ENCODE measurements around the gene PRORP.
"Not testable (repeated sequence)": the region's sequence is repeated elsewhere in the genome, so short reads cannot be mapped to it uniquely, and the experiment has no call there.

PRORP gene

GRCh38 chr14:35121887-35122695, at the start of gene PRORP, which contains the start of gene PPP2R3C:
Gene PRORP (plus strand): TSS chr14:35122552. CDS start chr14:35123246, 694 bp downstream.
Gene PPP2R3C (minus strand): TSS chr14:35121990. CDS start chr14:35121959, 31 bp downstream.
- peak; percentile 84 to 85 for DNase-seq (ENCODE audit: low read depth in 2 of 2)

DNA sequence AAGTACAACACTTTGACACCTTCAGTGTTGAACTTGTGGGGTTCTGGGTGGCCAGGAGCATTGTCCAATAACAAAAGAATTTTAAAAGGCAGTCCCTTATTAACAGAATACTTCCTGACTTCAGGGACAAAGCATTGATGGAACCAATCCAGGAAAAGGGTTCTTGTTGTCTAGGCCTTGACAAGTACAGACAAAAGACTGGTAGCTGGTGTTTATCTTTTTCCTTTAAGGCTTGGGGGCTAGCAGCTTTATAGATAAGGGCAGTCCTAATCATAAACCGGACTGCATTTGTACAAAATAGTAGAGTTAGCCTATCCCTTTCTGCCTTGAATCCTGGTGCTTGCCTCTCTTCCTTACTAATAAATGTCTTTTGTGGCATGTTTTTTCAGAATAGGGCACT, 48.9 kb upstream of the PRORP start:
- no peak for DNase-seq (ENCODE audit: low read depth in 2 of 2)

GRCh38 chr14:35078082-35078481, 44.3 kb upstream of the PRORP start:
- no peak for DNase-seq (ENCODE audit: low read depth in 2 of 2)

DNA sequence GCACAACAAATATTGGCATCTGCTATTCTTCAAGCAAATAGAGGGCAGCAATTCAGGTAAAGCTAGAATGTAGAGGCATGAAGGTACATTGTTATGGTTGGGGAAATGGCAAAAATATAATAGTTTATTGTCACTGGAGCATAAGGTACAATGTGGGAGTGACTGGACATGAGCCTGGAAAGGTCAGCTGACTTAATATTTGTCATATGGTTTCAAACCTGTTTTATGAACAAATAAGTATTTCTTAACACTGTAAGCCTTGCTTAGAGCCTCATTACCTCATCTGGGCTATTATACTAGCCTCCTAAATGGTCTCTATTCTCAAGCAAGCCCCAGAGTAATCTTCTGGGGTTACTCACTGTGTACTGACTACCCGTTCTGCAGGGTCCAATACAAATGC, 42.6 kb upstream of the PRORP start:
- no peak for DNase-seq (ENCODE audit: low read depth in 2 of 2)

- no peak for DNase-seq (ENCODE audit: low read depth in 2 of 2)
Observed at GRCh38 chr14:35083530-35084150, 38.7 kb upstream of the PRORP start.

- DNase-seq (ENCODE audit: low read depth in 2 of 2) = no peak
Observed at GRCh38 chr14:35085441-35085840, 36.9 kb upstream of the PRORP start.

- no peak for DNase-seq (ENCODE audit: low read depth in 2 of 2)
Observed at GRCh38 chr14:35088514-35088913, 33.8 kb upstream of the PRORP start.

GRCh38 chr14:35094645-35095044, 27.7 kb upstream of the PRORP start:
- DNase-seq (ENCODE audit: low read depth in 2 of 2) = not testable (repeated sequence)

DNA sequence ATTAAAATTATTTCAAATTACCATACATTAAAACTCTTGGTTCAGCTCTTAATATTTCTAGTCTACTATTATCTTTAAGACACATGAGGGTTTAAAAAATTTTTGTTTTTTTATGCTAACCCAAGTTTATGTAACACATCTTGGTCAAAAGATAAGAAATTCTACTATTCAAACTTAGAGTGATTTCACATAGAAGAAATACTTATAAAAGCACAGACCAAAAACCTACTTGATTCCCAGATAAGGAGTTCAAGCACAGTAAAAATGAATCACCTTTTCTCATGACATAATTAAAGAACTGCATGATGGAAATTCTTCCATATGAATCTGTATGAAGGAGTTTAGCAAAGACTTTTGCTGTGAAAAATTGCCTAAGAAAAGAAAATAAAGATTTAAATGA, 14.5 kb upstream of the PRORP start:
- DNase-seq (ENCODE audit: low read depth in 2 of 2) = no peak

- DNase-seq (ENCODE audit: low read depth in 2 of 2) = no peak
Observed at GRCh38 chr14:35112641-35113040, 9.7 kb upstream of the PRORP start.

- no peak for DNase-seq (ENCODE audit: low read depth in 2 of 2)
Observed at GRCh38 chr14:35113308-35113950, 8.9 kb upstream of the PRORP start.

DNA sequence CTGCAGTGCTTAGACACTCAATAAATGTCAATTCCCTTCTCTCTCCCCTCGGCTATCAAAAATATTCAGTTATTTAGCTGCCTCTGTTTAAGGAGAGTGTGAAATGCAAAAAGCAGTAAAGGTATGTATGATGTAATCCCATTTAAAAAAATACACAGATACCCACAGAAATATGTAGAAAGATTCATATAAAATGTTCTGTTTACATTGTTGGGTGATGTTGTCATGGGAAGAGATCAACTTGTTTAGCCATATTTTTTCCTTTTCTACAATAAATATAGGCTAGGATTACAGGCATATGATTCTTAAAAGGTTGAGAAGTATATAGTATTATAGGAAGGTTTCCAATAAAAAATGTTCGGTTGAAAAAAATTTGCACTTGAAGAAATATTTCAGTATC, 8.3 kb upstream of the PRORP start:
- DNase-seq (ENCODE audit: low read depth in 2 of 2) = no peak

DNA sequence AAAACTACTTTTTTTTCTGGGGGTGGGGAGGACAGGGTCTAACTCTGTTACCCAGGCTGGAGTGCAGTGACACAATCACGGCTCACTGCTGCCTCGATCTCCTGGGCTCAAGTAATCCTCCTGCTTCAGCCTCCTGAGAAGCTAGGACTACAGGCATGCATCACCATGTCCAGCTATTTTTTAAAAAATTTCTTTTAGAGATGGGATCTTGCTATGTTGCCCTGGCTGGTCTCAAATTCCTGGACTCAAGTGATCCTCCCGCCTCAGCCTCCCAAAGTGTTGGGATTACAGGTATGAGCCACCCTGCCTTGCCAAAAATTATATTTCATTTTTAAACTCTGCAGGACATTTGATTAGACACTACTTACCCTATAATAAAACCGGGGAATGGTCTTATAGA, 6.1 kb upstream of the PRORP start:
- no peak for DNase-seq (ENCODE audit: low read depth in 2 of 2)

GRCh38 chr14:35117112-35117511, 5.2 kb upstream of the PRORP start:
- DNase-seq (ENCODE audit: low read depth in 2 of 2) = no peak

DNA sequence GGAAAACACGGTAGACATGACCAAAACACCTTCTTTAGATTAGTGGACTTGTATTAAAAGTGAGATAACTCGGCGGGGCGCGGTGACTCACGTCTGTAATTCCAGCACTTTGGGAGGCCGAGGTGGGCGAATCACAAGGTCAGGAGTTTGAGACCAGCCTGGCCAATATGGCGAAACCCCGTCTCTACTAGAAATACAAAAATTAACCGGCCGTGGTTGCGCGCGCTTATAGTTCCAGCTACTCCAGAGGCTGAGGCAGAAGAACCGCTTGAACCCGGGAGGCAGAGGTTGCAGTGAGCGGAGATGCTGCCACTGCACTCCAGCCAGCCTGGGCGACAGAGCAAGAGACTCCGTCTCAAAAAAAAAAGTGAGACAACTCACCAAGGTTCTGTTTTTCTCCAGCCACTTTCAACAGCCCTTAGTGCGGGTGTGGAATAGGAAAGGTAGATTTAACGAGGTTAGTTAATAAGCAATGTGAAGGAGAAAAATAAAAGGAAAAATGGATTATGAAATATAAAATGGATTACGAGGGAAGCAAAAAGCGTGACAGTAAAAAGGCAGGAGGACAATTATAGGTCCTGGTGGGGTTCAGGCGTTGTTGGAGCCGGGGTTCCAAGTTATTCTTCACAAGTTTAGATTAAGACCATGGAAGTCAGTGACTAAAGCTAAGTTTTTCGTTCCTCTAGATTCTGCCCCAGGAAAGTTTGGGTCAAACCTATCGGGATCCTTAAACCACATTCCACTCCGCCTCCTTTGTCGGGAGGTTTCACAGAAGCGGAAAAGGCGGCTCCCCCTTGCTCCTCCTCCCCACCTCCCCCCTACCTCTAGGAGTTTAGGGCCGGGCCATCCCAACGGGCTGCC, 1.1 kb upstream of the PRORP start:
- no peak for DNase-seq (ENCODE audit: low read depth in 2 of 2)

GRCh38 chr14:35122696-35123387, 490 bp downstream of the PRORP start:
- DNase-seq (ENCODE audit: low read depth in 2 of 2) = no peak

DNA sequence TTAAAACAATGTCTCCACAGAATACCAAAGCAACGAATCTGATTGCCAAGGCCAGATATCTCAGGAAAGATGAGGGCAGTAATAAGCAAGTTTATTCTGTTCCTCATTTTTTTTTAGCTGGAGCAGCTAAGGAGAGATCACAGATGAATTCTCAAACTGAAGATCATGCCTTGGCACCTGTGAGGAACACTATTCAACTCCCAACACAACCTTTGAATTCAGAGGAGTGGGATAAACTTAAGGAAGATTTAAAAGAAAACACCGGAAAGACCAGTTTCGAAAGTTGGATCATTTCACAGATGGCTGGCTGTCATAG, 994 bp downstream of the PRORP start:
- no peak for DNase-seq (ENCODE audit: low read depth in 2 of 2)

DNA sequence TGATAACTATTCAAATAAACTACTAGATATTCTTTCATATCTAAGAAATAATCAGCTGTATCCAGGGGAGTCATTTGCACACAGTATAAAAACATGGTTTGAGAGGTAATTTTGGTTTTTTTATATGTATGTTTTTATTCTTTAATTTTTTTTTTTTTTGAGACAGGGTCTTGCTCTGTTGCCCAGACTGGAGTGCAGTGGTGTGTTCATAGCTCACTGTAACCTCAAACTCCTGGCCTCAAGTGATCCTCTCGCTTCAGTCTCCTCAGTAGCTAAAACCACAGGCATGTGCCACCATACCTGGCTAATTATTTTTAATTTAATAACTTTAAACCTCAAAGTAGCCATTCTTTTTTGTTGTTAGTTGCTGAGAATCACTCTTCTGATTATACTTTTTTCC, 1.8 kb downstream of the PRORP start:
- DNase-seq (ENCODE audit: low read depth in 2 of 2) = no peak

- DNase-seq (ENCODE audit: low read depth in 2 of 2) = no peak
Observed at GRCh38 chr14:35133542-35134328, 11.4 kb downstream of the PRORP start.

DNA sequence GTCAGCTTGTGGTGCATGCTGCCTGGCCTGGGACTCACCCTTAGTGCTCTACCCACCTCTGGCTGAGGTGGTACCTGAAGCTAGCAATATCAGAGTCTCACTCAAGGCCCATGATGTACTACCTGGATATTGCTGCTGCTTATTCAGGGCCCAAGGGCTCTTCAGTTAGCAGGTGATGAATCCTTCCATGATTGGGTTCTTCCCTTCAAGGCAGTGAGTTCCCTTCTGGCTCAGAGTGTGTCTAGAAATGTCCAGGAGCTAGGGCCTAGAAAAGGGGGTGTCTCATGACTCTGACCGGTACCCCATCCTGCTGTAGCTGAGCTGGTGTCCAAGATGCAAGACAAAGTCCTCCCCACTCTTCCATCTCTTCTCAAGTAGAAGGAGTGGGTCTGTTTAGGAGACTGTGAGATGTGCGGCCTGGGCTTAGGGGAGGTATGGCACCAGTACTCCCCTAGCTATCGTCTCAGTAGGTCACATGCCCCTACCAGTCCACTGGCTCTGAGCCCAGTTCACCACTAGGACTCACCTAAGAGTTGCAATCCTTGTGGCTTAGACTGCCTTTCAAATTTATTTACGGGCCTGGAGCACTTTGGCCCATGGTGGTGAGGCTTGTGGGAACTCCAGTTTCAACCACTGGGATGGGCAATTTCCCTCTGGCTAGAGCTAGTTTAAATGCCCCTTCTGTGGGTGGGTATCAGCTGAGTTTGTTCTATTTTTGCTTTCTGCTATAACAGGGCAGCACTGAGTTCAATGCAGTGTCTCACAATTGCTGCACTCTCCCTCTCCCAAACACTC, 12.2 kb downstream of the PRORP start:
- DNase-seq (ENCODE audit: low read depth in 2 of 2) = no peak

All from stimulated activated CD4-positive, alpha-beta T cell treated with anti-CD3 and anti-CD28 coated beads, Interleukin-15, amount 100 ng/mL, for 48 hours (primary cell).